GM13977 (cell line): ENCODE results near the gene DGKQ.

Experiments used
- DNase-seq: peaks from one replicate; pipeline ENCODE4 v3.0.0; 2012; ENCODE audit warnings: low spot score
- CTCF ChIP-seq: IDR thresholded peaks from 2 replicates; pipeline ENCODE4 v1.5.1; 2012; ENCODE audit warnings: mild to moderate bottlenecking, control low read depth; ENCODE audit not compliant: insufficient read depth; ENCODE audit errors: extremely low read depth, missing control alignments
- in situ Hi-C: fragments of 300-500 bp; cut with MboI; formaldehyde crosslinking; loops from one replicate; pipeline ENCODE4 v1.12.0; 2022; ENCODE audit warnings: low sequenced_read_pairs, low pct_unique_long_range_greater_than_20kb, mixed read lengths, inconsistent platforms; ENCODE audit not compliant: unreplicated experiment

The DGKQ gene

GRCh38 chr4:973431-974397 lies at the start of gene DGKQ:
Gene DGKQ, minus strand, starts transcription at chr4:973569. Its CDS starts 87 bp downstream, at chr4:973482.
- TF ChIP-seq CTCF, result no peak
- in situ Hi-C loops, result no loop called here
- DNase-seq, result peak; percentile 100

GRCh38 chr4:1022739-1023066 lies 49.3 kb upstream of the DGKQ start:
- TF ChIP-seq CTCF, result no peak
- in situ Hi-C loops, result no loop called here
- no peak for DNase-seq

GRCh38 chr4:1022051-1022738 lies 48.8 kb upstream of the DGKQ start:
- no peak for DNase-seq
- no peak for TF ChIP-seq CTCF
- in situ Hi-C loops, result no loop called here

GRCh38 chr4:1021386-1022050 lies 48.1 kb upstream of the DGKQ start:
- TF ChIP-seq CTCF, result no peak
- in situ Hi-C loops, result no loop called here
- peak; percentile 92 for DNase-seq

GRCh38 chr4:1019729-1020470 lies 46.5 kb upstream of the DGKQ start:
- in situ Hi-C loops, result no loop called here
- TF ChIP-seq CTCF, result no peak
- DNase-seq, result no peak

GRCh38 chr4:1019320-1019719 lies 46.0 kb upstream of the DGKQ start:
- no peak for TF ChIP-seq CTCF
- in situ Hi-C loops, result no loop called here
- DNase-seq, result no peak
